Measurements from ENCODE around the gene MARK4.

The MARK4 gene

DNA sequence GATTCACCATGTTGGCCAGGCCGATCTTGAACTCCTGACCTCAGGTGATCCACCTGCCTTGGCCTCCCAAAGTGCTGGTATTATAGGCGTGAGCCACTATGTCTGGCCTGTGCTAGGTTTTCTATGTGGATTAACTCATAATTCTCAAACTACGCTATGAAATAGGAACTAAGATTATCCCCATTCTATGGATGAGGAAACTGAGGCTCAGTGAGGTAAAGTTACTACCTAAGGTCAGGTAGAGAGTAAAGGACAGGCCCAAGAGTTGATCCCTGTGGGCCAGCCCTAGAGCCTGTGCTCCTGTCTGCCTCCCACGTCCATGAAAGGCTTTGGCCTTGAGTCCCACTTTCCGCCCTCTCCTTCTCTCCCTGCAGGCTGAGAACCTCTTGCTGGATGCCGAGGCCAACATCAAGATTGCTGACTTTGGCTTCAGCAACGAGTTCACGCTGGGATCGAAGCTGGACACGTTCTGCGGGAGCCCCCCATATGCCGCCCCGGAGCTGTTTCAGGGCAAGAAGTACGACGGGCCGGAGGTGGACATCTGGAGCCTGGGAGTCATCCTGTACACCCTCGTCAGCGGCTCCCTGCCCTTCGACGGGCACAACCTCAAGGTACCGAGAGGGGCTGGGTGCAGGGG is 20.1 kb downstream of the MARK4 start:
- Histone ChIP-seq H3K27me3 (ENCODE audit: low read length) (no peaks in the 10 kb centered on the region), H3K27ac (ENCODE audit: low read depth, low read length) (no peak overlapping the region)
- TF ChIP-seq, protein P1, sequence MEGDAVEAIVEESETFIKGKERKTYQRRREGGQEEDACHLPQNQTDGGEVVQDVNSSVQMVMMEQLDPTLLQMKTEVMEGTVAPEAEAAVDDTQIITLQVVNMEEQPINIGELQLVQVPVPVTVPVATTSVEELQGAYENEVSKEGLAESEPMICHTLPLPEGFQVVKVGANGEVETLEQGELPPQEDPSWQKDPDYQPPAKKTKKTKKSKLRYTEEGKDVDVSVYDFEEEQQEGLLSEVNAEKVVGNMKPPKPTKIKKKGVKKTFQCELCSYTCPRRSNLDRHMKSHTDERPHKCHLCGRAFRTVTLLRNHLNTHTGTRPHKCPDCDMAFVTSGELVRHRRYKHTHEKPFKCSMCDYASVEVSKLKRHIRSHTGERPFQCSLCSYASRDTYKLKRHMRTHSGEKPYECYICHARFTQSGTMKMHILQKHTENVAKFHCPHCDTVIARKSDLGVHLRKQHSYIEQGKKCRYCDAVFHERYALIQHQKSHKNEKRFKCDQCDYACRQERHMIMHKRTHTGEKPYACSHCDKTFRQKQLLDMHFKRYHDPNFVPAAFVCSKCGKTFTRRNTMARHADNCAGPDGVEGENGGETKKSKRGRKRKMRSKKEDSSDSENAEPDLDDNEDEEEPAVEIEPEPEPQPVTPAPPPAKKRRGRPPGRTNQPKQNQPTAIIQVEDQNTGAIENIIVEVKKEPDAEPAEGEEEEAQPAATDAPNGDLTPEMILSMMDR (IDR thresholded peaks at IDR 0.05; ENCODE audit: insufficient read depth, low read length, poor library complexity, severe bottlenecking), result no peak
- TF ChIP-seq EZH2phosphoT487 (conservative IDR thresholded peaks at IDR 0.05; ENCODE audit: low read length), result no peak

DNA sequence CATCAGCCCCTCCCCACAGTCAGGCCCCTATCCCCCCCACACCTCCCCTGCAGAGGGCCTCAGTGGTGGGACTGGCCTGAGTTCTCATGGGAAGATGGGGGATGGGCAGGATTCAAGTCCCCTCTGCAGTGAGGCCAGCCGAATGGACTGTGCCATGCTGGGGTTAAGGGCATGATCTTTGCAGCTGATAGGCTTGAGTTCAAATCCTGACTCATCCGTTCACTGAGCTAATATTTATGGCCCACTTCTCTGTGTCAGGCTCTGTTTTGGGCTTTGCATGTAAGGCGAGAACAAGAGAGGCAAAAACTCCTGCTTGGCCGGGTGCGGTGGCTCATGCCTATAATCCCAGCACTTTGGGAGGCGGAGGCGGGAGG is 20.7 kb downstream of the MARK4 start:
- Histone ChIP-seq H3K27me3 (ENCODE audit: low read length) (no peaks in the 10 kb centered on the region), H3K36me3 (ENCODE audit: low read length) (no peaks in the 10 kb centered on the region), H3K9me3 (ENCODE audit: insufficient read depth, low read length) (no peaks in the 10 kb centered on the region), H4K20me1 (ENCODE audit: low read depth, low read length) (no peaks in the 10 kb centered on the region), H3K4me2 (ENCODE audit: low read depth, low read length, poor library complexity, severe bottlenecking) (no peak overlapping the region), H2AFZ (ENCODE audit: low read depth, low read length, severe bottlenecking) (no peak overlapping the region), H3K27ac (ENCODE audit: low read depth, low read length) (no peak overlapping the region), H3K79me2 (ENCODE audit: insufficient read depth, low read length) (no peaks in the 10 kb centered on the region), H3F3A (ENCODE audit: insufficient read depth) (no peaks in the 10 kb centered on the region), H3K9ac (ENCODE audit: low read length) (no peak overlapping the region), H3K4me3 (ENCODE audit: insufficient read depth, low read length, poor library complexity, severe bottlenecking) (no peak overlapping the region), H3K9me2 (replicated peaks; ENCODE audit: insufficient read depth, low read length) (no peaks in the 10 kb centered on the region)
- TF ChIP-seq EZH2phosphoT487 (conservative IDR thresholded peaks at IDR 0.05; ENCODE audit: low read length), result no peak
- TF ChIP-seq, protein P1 (IDR thresholded peaks at IDR 0.05; ENCODE audit: insufficient read depth, low read length, poor library complexity, severe bottlenecking), result no peak

More for the DNA sequence above, 20.1 kb downstream of the MARK4 start:
- H3K9me3 ChIP-seq (ENCODE audit: insufficient read depth, low read length), result no peaks in the 10 kb centered on the region
- no peak overlapping the region for H3K4me3 ChIP-seq (ENCODE audit: insufficient read depth, low read length, poor library complexity, severe bottlenecking)
- no peak overlapping the region for H3K9ac ChIP-seq (ENCODE audit: low read length)
- no peaks in the 10 kb centered on the region for H3K79me2 ChIP-seq (ENCODE audit: insufficient read depth, low read length)
- no peaks in the 10 kb centered on the region for H3K9me2 ChIP-seq (replicated peaks; ENCODE audit: insufficient read depth, low read length)
- H3K4me2 ChIP-seq (ENCODE audit: low read depth, low read length, poor library complexity, severe bottlenecking), result no peak overlapping the region
- no peaks in the 10 kb centered on the region for H3F3A ChIP-seq (ENCODE audit: insufficient read depth)
- H2AFZ ChIP-seq (ENCODE audit: low read depth, low read length, severe bottlenecking), result no peak overlapping the region
- no peaks in the 10 kb centered on the region for H4K20me1 ChIP-seq (ENCODE audit: low read depth, low read length)
- no peaks in the 10 kb centered on the region for H3K36me3 ChIP-seq (ENCODE audit: low read length)

DNA sequence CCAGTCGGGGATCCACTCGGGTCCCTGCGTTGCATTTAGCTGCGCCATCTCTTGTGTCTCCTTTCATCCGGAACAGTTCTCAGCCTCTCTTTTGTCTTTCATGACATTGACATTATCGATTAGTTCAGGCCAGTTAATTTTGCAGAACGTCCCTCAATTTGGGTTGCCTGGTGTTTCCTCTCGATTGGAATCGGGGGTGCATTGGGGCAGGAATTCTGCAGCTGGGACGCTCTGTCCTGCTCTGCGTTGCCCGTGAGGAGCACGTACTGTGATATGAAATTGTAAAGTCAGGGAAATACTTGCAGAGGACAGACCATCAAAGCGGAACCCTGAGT is 22.4 kb downstream of the MARK4 start:
- H2AFZ ChIP-seq (ENCODE audit: low read depth, low read length, severe bottlenecking), result no peak overlapping the region
- no peaks in the 10 kb centered on the region for H3F3A ChIP-seq (ENCODE audit: insufficient read depth)
- no peak overlapping the region for H3K9ac ChIP-seq (ENCODE audit: low read length)
- H4K20me1 ChIP-seq (ENCODE audit: low read depth, low read length), result no peaks in the 10 kb centered on the region
- no peaks in the 10 kb centered on the region for H3K9me3 ChIP-seq (ENCODE audit: insufficient read depth, low read length)
- no peak overlapping the region for H3K27ac ChIP-seq (ENCODE audit: low read depth, low read length)
- H3K27me3 ChIP-seq (ENCODE audit: low read length), result no peaks in the 10 kb centered on the region
- H3K4me3 ChIP-seq (ENCODE audit: insufficient read depth, low read length, poor library complexity, severe bottlenecking), result no peak overlapping the region
- TF ChIP-seq, protein P1 (IDR thresholded peaks at IDR 0.05; ENCODE audit: insufficient read depth, low read length, poor library complexity, severe bottlenecking), result no peak
- TF ChIP-seq EZH2phosphoT487 (conservative IDR thresholded peaks at IDR 0.05; ENCODE audit: low read length), result no peak
- H3K4me2 ChIP-seq (ENCODE audit: low read depth, low read length, poor library complexity, severe bottlenecking), result no peak overlapping the region
- no peaks in the 10 kb centered on the region for H3K79me2 ChIP-seq (ENCODE audit: insufficient read depth, low read length)
- H3K36me3 ChIP-seq (ENCODE audit: low read length), result no peaks in the 10 kb centered on the region
- H3K9me2 ChIP-seq (replicated peaks; ENCODE audit: insufficient read depth, low read length), result no peaks in the 10 kb centered on the region

Measured in SU-DHL-6 (cell line).